Measurements from ENCODE around the gene SEC23A. TPM values are rescaled to one million over a fixed set of nuclear protein-coding genes. Genes with fewer than 3 reads are reported as not detected.
"Not testable (repeated sequence)": the region's sequence is repeated elsewhere in the genome, so short reads cannot be mapped to it uniquely, and the experiment has no call there.

SEC23A gene
- total RNA-seq, 1 donor from 2014 or later = 139 TPM

- no peak for DNase-seq (ENCODE audit: low spot score)
These were observed 69.7 kb downstream of the SEC23A start for GRCh38 chr14:39033371-39033770.

GRCh38 chr14:39030209-39030608, 72.8 kb downstream of the SEC23A start:
- no peak for DNase-seq (ENCODE audit: low spot score)

GRCh38 chr14:39029789-39030188, 73.2 kb downstream of the SEC23A start:
- no peak for DNase-seq (ENCODE audit: low spot score)

- no peak for DNase-seq (ENCODE audit: low spot score)
These were observed 74.4 kb downstream of the SEC23A start for GRCh38 chr14:39028620-39029019.

GRCh38 chr14:39025810-39026627, 77.0 kb downstream of the SEC23A start:
- DNase-seq (ENCODE audit: low spot score) = no peak

GRCh38 chr14:39025250-39025809, 77.7 kb downstream of the SEC23A start:
- DNase-seq (ENCODE audit: low spot score) = no peak

- no peak for DNase-seq (ENCODE audit: low spot score)
These were observed 78.8 kb downstream of the SEC23A start for GRCh38 chr14:39023939-39024871.

GRCh38 chr14:39017096-39018016, 85.7 kb downstream of the SEC23A start:
- DNase-seq (ENCODE audit: low spot score) = not testable (repeated sequence)

- no peak for DNase-seq (ENCODE audit: low spot score)
These were observed 86.3 kb downstream of the SEC23A start for GRCh38 chr14:39016733-39017095.

GRCh38 chr14:39015964-39016577, 87.0 kb downstream of the SEC23A start:
- DNase-seq (ENCODE audit: low spot score) = no peak

GRCh38 chr14:39015360-39015961, 87.6 kb downstream of the SEC23A start:
- no peak for DNase-seq (ENCODE audit: low spot score)

GRCh38 chr14:39014460-39014859, 88.6 kb downstream of the SEC23A start:
- no peak for DNase-seq (ENCODE audit: low spot score)

GRCh38 chr14:39008965-39009364, 94.1 kb downstream of the SEC23A start:
- DNase-seq (ENCODE audit: low spot score) = not testable (repeated sequence)

GRCh38 chr14:39006721-39007410, 96.2 kb downstream of the SEC23A start:
- no peak for DNase-seq (ENCODE audit: low spot score)

- no peak for DNase-seq (ENCODE audit: low spot score)
These were observed 97.8 kb downstream of the SEC23A start for GRCh38 chr14:39005044-39005880.

GRCh38 chr14:38999949-39000348, 103.1 kb downstream of the SEC23A start:
- DNase-seq (ENCODE audit: low spot score) = no peak

GRCh38 chr14:38994731-38995130, 108.3 kb downstream of the SEC23A start:
- no peak for DNase-seq (ENCODE audit: low spot score)

GRCh38 chr14:38993981-38994380, 109.1 kb downstream of the SEC23A start:
- no peak for DNase-seq (ENCODE audit: low spot score)
